HG02970 (cell line): ENCODE results near the gene AFAP1.

Experiments used
- ATAC-seq: cut with Tn5 transposase; IDR thresholded peaks from one replicate; pipeline ENCODE4 v1.9.1; 2021; ENCODE audit warnings: mild to moderate bottlenecking, moderate library complexity, moderate number of reproducible peaks; ENCODE audit not compliant: unreplicated experiment, low FRiP score

Gene AFAP1

GRCh38 chr4:7745301-7745885 is 194.3 kb downstream of the AFAP1 start:
- no peak for ATAC-seq

GRCh38 chr4:7744142-7744804 is 195.4 kb downstream of the AFAP1 start:
- ATAC-seq, result no peak

DNA sequence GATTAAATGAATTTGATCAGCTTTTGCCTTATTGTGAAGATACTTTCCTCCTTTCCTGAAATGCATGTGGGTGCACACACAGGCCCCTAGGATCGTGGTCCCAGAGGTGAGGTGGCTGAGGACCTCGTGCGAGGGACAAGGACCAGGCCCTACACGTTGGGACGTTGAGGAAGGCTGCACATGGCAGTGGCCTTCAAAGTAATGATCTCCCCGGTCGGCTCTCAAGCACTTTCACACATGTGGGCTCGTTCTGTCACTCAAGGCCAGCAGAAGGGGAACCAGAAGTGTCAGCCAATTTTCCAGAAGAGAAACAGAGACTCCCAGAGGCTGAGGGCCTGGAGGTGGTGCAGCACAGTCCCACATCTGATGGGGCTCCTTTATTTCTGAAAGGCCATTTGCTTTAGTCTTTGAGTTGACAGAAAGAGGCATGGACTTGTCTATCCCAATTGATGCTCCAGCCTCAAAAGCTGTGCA is 196.8 kb downstream of the AFAP1 start:
- ATAC-seq, result no peak

GRCh38 chr4:7741946-7742806 is 197.5 kb downstream of the AFAP1 start:
- no peak for ATAC-seq

- no peak for ATAC-seq
Observed at GRCh38 chr4:7740866-7741525, 198.7 kb downstream of the AFAP1 start.

DNA sequence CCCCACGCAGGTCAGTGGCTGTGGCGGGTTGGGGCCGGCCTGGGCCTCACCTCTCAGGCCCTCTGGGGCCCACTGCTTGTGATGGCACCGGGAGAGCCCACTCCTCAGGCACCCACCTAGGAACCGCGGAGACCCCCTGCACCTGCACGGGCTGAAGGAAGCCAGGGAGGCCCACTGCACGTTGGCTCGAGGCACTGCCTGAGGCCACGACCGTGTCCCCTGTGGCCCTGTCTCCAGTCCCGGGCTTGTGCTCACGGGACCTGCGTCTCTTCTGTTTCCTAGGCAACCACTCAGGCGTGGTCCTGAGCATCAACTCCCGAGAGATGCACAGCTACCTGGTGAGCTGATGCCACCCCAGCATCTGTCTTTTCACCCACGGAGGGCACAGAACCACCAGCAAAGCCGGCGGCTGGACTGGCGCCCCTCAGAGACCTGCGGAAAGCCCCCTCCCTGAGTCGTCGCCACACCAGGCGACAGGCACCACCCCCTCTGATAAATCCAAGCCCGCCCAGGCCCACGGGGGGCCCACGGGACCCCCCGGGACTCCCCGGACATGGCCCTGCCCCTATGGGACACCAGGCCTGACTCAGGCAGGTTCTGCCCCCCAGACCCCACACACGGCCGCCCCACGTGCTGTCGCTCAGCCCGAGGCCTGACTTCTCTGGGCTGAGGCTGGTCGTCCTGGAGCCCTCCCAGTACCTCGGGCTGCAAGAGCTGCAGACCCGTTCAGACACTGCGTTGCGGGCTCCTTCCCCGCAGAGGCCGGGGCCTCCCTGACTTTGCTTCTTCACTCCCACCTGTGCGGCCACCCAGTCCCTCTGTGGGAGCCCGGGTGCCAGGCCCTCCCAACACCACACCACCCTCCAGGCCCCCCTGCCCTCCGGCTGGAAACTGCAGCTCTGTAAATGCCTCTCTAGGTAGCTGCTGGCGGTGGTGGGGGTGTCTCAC is 199.5 kb downstream of the AFAP1 start:
- ATAC-seq, result no peak

DNA sequence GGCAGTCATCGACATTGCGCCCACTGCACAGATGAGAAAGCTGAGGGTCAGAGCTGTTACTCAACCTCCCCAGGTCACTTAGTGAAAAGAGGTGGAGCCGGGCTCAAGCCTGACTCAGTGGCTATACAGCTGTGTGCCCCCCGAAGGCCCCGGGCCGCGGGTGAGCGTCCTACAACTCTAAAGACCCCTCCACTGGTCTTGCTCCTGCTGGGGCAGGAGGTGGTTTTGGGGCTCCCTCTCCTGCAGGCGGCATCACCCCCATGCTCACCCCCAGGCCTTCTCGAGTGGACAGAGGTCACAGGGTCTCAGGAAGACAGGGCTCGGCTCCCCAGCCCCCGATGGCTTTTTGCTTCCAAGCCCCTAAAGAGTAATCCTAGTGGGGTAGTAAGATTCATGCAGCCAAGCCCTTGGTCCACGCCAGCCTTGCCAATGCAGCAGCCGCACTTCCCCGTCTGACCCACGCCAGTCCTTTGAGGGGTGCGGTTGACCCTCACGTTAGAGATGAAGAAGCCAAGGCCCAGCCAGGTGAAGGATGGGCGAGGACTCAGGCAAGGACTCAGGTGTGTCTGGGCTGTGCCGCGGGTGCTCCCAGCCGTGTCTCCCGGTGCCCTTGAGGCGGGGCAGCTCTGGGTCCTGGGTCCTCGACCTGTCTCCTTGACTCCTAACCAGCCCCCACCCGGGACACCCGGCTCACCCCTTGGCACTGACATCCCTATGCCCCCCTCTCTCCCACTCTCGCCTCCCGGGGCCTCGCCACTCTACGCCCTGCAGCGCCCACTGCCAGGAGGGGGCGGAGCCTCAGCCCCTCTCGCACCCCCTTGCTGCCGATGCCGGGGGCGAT is 200.4 kb downstream of the AFAP1 start:
- no peak for ATAC-seq

- no peak for ATAC-seq
Observed at GRCh38 chr4:7738458-7739076, 201.1 kb downstream of the AFAP1 start.

- no peak for ATAC-seq
Observed at GRCh38 chr4:7737752-7738457, 201.8 kb downstream of the AFAP1 start.

GRCh38 chr4:7737268-7737645 is 202.4 kb downstream of the AFAP1 start:
- no peak for ATAC-seq

- ATAC-seq, result no peak
Observed at GRCh38 chr4:7736436-7737267, 203.0 kb downstream of the AFAP1 start.

GRCh38 chr4:7735961-7736360 is 203.7 kb downstream of the AFAP1 start:
- ATAC-seq, result no peak

DNA sequence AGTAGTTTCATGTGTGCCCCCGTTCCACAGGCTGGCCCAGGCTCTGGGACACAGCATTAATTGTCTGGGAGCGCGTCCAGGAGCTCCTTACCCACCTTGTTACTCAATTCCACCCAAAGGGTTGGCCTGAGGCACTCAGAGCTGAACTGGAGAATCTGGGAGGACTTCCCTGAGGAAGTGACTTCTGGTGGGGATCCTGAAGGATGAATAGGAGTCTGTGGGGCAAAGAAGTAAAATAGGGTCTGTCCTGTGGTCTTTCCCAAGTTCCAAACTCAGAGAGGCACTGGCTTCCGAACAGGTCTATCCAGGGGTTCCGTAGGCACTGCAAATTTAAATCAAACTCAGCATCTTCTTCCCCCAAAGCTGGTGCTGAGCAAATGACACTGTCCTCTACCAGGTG is 204.3 kb downstream of the AFAP1 start:
- no peak for ATAC-seq

- no peak for ATAC-seq
Observed at GRCh38 chr4:7734651-7735260, 204.9 kb downstream of the AFAP1 start.

- ATAC-seq, result no peak
Observed at GRCh38 chr4:7733801-7734650, 205.6 kb downstream of the AFAP1 start.

DNA sequence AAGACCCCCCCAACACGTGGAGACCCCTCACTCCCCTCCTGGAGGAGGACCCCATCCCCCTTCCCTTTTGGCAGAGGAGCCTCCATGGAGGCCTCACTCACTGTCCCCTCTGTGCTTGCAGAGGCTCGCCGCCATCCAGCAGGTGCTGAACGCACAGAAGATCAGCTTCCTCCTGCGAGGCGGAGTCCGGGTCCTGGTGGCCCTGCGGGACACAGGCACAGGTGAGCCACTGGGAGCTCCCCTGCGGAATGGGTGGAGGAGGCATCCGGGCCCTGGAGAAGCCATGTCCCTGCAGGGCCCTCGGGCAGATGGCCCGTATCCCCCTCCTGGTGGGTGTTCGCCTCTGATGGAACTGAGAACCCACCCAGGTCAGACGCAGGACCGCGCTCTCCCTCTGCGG is 206.5 kb downstream of the AFAP1 start:
- ATAC-seq, result no peak
